HG02623 (cell line): Measurements from ENCODE around the gene ZNF423.
"Not testable (repeated sequence)": the region's sequence is repeated elsewhere in the genome, so short reads cannot be mapped to it uniquely, and the experiment has no call there.

Experiments
- ATAC-seq: cut with Tn5 transposase; IDR thresholded peaks from one replicate; pipeline ENCODE4 v1.9.1; 2021; ENCODE audit warnings: moderate library complexity; ENCODE audit not compliant: unreplicated experiment

Gene ZNF423

GRCh38 chr16:49523435-49524159 is 332.3 kb downstream of the ZNF423 start:
- no peak for ATAC-seq

DNA sequence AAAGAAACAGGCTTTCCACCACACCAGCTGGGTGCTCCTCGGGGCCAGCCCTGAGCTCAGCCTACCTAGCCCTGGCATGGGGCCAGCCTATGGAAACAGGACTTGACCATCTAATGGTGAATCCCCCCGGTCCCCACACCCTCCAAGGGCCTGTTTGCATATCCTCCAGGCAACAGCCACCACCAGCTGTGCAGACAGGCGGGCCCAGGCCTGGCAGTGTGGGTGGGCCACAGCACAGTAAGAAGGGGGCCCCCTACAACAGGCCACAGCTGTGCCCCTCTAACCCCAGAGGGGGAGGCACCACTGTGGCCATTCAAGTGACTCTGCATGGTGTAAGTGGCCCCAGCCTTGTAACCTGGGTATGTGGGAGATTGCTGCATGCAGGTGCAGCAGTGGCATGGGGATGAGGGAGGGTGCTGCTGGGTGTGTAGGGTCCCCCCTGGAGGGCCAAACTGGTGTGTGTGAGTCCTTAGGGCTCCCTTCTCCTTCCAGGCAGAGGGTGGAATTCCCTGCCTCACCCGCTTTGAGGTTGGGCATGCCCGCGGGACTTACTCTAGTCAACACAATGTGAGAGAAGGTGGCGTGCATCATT is 334.1 kb downstream of the ZNF423 start:
- ATAC-seq = no peak

GRCh38 chr16:49520492-49521038 is 335.3 kb downstream of the ZNF423 start:
- no peak for ATAC-seq

DNA sequence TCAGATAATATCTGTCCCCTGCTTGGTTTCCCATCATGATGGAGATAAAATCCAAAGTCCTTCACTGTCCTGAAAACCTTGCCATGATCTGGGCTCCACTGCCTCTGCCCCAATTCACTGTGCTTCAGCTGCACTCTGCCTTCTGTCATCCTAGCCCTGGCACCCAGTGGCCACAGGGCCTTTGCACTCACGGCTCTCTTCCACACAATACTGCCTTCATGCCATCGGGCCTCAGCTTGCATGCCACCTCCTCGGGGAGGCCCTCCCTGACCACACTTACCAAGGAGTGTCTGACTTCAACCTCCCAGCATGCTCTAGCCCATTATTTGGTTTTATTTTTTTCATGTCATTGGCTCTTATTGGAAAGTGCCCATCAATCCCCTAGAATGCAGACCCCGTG is 336.2 kb downstream of the ZNF423 start:
- ATAC-seq = no peak

DNA sequence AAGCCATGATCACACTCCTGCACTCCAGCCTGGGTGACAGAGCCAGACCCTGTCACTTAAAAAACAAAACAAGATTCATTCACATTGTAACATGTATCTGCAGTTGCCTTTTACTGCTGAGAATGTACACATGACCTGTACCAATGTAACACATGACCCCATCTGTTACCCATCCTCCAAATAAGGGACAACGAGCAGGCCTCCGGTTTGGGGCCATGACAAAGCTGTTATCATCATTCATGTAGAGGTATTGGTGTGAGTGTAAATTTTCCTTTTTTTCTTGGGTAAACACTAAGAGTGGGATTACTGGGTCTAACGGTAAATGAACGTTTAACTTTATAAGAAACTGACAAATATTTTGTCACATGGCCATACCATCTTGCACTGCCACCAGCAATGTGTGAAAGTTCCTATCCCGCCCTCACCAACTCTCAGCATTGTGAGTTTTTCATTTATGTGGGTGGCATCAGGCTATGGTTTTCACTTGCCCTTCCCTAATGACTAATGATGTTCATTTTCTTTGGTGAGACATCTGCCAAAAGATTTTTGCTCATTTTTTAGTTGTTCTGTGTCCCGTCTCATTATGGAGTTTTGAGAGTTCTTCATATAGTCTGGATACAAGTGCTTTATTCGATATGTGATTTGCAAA is 336.8 kb downstream of the ZNF423 start:
- ATAC-seq = no peak

- no peak for ATAC-seq
Measured at GRCh38 chr16:49516382-49517036, 339.4 kb downstream of the ZNF423 start.

DNA sequence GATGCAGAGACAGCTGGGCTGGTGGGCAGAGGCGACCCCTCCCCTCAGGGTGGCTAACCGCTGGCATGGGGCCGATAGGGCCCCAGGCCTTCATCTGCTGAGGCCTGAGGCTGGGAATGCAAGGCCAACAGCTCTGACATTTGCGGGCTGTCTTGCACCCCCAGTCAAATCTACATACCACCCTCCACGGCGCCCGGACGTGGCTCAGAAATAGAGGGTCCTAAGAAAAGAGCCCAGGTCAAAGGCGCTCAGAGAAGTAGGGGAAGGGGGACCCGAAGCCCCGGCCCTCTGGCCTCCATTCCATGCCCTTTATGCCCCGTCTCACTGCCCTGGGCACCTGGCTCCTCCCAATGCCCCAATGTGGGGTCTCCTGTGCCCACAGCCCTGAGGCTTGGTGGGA is 340.1 kb downstream of the ZNF423 start:
- ATAC-seq = no peak

- ATAC-seq = no peak
Measured at GRCh38 chr16:49515016-49515565, 340.8 kb downstream of the ZNF423 start.

DNA sequence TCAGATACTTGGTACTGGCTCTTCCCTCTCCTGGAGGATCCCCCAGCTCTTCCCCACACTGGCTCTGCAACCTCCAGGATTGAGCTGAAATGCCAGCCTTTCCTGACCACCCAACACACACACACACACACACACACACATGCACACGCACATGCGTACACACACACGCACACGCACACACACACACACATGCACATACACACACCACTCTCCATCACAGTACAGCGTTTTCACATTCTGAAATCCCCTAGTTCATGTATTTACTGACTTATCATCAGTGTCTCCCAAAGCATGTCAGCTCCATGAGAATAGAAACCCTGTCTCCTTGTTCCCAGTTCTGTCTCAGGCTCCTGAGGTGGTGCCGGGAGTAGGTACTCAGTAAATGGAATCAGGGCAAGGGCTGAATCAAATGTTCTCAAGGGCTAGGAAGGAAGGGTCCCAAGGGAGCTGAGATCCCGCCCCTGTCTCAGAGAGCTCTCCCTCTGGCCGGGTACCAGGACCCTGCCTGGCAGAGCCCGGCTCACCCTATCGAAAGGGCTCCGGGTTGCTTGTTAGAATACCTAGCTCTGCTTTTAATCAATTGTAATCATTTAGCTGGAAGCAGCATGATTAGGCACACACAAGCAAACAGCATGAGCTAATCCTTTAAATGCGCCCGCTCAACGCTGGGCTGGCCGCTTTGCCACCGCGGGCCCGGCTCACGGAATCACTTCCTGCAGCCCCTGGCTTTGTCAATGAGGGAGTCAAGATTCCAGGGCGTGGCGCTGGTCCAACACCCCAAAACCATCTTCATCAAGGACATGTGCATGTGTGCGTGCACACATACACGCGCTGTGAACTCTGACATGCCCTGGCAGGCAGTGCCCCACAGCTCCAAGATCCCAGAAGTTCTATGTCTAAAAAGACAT is 341.6 kb downstream of the ZNF423 start:
- no peak for ATAC-seq

- ATAC-seq = no peak
Measured at GRCh38 chr16:49513040-49513439, 342.9 kb downstream of the ZNF423 start.

GRCh38 chr16:49510654-49511305 is 345.1 kb downstream of the ZNF423 start:
- no peak for ATAC-seq

DNA sequence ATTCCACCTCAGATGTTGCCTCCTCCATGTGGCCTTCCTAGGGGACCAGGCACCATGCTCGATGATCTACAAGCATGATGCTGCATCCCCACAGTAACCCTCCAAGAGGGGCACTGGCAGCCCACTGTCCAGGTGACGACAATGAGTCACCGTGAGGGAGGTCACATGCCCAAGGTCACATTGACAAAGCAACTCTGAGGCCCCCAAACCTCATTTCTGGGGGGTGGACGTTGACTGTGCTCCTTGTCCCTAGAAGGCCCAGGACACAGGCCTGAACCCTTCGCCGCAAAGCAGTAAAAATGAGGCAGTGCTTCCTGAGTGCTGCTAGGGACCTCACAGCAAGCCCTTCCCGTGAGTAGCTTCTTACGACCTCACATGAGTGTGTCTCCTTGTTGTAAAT is 345.8 kb downstream of the ZNF423 start:
- no peak for ATAC-seq

DNA sequence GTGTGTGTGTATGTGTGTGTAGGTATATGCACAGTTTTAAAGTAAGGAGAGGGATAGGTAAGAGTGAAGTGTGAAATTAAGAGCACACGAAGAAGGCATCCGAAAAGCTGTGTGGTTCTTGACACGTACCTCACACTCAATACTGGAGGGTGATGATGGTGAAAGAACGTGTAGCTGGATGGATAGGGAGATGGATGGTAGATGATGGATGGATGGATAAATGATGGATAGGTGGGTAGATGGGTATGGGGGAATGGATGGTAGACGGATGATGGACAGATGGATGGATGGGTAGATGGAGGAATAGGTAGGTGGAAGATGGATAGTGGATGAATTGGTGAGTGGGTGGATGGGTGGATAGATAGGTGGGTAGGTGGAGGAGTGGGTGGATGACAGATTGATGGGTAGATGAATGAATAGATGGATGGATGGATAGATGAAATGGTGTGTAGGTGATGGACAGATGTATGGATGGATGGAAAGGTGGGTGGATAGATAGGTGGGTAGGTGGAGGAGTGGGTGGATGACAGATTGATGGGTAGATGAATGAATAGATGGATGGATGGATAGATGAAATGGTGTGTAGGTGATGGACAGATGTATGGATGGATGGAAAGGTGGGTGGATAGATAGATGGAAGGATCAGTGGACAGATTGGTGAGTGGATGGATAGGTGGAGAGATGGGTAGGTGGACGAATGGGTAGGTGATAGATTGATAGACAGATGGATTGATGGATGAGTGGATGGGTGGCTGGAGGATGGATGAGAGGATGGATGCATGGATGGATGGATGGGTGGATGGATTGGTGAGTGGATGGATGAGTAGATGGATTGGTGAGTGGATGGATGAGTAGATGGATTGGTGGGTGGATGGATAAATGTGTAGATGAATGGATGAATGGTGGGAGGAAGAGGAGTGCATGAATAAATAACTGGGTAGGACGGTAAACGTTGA is 349.6 kb downstream of the ZNF423 start:
- ATAC-seq = not testable (repeated sequence)

GRCh38 chr16:49505556-49505955 is 350.4 kb downstream of the ZNF423 start:
- no peak for ATAC-seq

- ATAC-seq = no peak
Measured at GRCh38 chr16:49504626-49505025, 351.3 kb downstream of the ZNF423 start.

GRCh38 chr16:49504023-49504364 is 351.9 kb downstream of the ZNF423 start:
- ATAC-seq = no peak

GRCh38 chr16:49503256-49504022 is 352.5 kb downstream of the ZNF423 start:
- no peak for ATAC-seq
